SIG-M5 treated with dmso at 0.1 percent for 504 hours (cell line): ENCODE measurements around the gene MRC2.
A peak's percentile ranks its signal among the peaks of the same experiment; 100 is the strongest.
"Not testable (repeated sequence)": the region's sequence is repeated elsewhere in the genome, so short reads cannot be mapped to it uniquely, and the experiment has no call there.

Experiments
- DNase-seq: peaks from one replicate; lab custom pipeline; 2025; ENCODE audit not compliant: unreplicated experiment; lab: John Stamatoyannopoulos, UW

The MRC2 gene

DNA sequence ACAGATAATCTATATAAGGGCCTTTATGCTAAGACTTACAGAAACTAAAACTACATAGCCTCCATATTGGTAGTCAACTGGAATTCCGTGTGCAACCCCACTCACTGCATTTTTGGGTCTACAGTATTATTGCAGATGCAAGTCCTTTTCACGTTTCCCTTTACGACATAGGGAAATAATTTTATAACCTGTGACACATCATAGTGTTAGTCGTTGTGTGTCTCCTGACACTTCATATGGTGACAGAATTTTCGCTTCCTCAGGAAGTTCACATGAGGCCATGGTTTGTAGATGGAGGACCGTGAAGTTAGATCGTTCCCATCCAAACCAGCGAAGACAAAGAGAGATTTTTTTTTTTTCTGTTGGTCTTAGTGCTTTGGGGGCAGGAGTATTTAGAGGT lies 15.7 kb upstream of the MRC2 start:
- DNase-seq: peak; percentile 72

DNA sequence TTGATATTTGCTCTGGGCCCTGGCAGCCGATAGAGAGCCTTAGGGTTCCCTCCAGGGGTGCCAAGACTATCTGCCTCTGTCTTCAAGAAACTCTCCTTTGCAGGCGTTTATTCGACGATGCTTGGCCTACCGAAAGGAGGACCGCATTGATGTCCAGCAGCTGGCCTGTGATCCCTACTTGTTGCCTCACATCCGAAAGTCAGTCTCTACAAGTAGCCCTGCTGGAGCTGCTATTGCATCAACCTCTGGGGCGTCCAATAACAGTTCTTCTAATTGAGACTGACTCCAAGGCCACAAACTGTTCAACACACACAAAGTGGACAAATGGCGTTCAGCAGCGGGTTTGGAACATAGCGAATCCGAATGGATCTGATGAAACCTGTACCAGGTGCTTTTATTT lies 15.2 kb upstream of the MRC2 start:
- DNase-seq: not testable (repeated sequence)

DNA sequence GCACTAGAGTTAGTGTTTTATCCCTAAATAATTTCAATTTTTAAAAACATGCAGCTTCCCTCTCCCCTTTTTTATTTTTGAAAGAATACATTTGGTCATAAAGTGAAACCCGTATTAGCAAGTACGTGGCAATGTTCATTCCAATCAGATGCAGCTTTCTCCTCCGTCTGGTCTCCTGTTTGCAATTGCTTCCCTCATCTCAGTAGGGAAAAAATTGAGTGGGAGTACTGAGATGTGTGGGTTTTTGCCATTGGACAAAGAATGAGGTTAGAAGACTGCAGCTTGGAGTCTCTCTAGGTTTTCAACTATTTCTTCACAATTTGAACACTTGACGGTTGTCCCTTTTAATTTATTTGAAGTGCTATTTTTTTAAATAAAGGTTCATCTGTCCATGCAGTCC lies 14.4 kb upstream of the MRC2 start:
- not testable (repeated sequence) for DNase-seq

DNA sequence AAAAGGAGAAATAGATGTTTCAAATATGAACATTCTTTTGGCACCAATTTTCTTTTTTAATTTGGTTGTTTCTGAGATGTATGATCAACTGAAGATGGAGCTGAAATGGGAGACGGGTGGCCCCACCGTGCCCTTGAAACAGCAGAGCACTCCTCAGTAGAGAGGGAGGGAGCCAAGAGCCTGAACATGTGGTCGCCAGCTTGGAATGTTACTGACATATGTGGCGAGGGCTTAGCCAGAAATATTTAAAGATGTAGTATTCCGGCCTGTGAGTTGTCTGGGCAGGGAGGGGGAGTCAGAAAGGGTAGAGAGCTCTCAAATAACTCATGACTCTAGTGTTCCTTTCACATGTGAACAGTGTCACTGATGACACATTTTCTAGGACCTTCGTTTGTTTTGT lies 13.3 kb upstream of the MRC2 start:
- no peak for DNase-seq

DNA sequence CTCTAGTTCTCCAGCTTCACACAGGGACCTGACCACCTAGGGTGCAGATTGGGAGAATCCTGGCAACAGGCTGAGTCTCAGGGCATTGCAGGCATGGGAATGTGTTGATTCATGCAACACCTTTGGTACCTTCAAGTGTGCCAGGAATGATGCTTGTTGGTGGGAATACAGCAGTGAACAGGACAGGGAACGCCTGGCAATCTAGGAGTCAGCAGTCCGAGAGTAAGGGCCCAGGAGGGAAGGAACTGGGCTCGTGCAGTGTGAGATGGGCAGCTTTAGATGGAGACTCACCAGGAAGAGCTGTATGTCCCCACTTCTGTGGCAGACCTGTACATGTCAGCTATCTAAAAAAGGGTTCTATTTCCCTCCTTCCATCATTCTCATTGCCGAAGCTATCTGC lies 12.0 kb upstream of the MRC2 start:
- DNase-seq: no peak

DNA sequence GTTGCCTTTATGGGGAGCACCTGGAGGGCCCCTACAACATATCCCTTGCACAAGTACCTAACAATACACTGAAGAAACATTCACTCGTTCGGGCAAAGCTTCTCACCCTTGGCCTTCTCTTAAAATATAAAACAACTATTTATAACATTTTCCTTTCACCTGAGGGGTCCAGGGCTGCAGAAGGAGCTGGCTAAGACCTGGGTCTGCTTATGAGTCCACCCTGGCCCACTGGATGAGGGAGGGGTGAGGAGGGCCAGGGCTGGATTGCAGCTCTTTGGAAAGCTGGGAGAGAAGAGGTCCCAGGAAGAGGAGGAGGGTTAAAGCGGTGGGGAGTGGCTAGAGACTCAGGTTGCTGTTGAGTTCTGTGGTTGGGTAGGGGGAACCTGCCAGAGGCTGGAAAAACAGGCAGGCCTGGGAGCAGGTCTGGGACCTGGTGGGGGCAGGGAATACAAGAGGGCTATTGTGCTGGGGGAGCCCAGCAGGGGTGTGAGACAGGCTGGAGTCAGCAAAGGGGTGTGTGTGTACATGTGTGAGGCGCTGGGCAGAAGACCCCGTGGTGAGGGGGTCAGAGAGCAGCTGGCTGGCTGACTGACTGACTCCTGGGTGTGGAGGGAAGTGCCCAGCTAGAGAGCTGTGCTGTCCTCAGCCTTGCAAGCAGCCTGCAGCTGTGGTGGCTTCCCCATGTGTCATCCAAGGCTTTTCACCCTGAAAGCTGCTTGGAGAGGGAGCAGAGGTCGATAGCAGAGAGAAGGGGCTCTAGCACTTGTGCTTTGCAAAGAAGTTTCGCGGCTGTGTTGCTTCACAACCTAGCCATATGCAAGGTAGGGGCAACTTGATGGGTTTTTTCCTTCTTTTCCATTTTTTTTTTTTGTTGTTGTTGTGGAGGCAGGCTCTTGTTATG lies 10.2 kb upstream of the MRC2 start:
- DNase-seq: no peak

DNA sequence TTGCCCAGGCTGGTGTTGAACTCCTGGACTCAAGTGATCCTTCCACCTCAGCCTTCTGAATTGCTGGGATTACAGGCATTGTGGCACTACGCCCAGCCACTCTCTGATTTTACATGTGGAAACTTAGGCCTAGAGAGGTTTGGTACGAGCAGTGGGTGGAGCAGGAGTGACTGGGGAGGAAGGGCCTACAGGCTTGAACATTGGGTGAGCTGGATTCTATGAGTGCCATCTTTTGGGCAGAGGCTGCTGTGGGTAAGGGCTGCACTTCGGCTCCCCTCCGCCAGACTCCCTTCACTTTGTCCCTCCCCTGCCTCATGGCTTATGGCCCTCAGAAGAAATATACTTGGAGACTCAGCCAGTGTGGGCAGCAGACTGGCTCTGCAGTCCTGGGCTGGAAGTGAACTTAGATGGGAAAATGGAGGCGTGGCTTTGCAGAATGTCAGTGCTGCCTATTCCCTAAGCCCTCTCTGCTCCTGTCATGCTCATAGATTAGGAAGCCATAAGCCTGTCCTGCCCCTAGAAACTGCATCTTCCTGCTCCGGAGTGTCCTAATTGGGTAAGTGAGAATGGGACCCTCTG lies 9.5 kb upstream of the MRC2 start:
- no peak for DNase-seq

DNA sequence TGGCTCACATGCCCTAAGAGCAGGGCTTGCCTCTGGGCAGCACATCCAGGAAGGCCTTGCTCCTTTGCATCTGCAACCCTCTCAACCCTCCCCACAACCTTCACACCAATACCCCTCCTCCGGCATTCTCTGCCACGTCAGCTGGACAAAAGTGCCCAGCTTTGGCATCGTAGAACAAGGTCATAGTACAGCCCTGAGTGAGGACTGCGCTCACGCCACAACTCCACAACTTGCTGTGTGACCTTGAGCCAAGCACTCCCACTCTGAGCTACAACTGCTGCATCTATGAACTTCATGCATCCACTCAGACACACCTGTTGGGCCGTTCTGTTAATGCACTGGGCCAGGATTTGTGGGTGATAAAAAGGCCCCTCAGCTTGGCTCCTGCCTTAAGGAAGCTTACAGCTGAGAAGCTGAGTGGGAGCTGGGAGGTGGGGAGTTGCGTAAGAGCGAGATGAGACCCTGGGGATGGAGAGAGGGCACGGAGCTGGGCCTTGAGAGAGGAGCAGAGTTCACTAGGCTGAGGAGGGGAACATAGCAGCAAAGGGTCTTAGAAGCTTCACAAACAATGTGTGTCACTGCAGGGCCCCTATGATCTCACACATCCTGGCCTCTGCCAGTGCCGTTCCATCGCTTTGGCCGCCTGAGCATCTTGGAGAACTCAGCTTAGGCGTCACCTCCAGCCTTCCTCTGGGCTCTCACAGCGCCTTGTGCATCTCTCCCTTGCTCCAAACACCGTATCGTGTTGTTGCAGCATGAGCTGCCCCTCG lies 8.6 kb upstream of the MRC2 start:
- DNase-seq: no peak

DNA sequence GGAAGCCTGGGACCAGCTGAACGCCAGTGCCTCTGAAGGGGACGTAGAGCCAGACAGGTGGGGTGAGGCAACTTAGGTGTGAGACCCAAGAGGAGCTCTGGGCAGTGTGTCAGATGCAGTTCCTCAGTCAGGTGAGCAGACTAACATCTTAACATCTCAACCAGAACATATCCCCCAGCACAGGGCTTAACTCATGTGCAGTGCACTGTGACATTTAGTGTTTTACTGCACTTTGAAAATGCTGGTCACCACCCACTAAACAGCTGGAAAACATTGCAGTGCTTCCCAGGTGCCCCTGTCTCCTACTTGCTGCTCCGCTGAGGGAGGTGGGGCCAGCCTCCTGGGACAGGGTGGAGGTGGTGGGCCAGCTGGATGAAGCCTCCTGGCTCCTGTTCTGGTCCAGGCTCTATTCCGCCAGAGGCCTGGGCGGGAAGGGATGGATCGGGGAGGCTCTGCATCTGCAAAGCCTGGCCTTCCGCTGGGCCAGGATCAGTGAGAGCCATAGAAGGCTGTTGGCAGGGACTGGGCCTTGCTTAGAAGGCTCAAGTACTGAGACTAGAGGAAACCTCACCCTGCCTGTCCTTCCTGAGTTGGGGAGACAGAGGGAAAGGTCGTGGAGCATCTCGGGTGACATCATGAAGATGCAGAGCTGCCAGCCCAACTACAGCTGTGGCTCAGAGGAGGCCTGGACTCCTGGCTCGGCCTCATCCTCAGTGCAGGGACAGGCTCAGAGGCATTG lies 7.9 kb upstream of the MRC2 start:
- no peak for DNase-seq

DNA sequence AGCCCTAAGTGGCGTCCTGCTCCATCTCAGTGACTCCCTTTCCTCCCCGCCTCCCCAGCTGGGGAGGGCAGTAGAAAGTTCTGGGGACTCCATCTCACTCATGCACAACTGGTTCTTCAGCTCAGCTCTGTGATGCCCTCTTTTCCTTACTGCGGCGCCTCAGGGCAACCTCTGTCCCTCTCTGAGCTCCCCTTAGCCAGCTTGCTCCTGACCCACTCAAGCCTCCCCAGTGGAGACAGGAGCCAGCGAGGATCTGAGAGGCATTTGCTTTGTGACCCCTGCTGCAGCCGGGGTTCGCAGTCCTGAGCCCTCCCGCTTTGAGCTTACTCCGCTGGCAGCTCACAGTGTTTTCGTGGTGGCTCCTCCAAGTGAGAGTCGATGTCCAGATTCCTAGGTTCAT lies 6.2 kb upstream of the MRC2 start:
- DNase-seq: no peak

DNA sequence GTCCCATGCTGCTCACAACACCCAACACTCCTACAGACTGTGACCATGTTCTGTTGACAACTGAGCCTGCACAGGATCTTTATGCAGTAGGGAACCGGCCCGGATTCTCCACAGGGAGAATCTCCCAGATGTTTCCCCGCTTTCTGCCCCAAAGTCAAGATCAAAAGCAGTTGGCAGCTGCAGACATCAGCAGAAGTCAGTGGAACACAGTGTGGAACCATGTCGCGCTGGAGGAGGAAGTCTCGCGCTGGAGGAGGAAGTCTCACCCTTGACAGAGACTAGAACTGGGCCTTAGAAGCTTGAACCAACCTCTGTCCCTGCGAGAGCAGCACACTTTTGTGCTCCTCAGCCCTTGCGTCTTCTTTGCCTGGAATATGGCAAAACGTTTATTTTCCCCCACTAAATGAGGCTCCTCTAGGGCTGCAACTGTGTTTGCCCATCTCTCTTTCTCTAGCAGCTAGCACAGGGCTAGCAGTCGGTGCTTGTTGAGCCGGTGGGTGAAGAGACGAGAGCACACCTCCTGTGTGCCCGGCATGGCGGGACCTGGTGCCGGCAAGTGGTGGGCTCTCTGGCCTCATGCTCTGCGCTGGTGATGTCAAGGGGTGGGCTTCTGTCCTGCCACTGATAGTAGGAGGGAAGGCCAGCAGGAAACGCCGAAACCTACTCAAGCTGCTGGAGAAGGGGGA lies 2.1 kb upstream of the MRC2 start:
- peak; percentile 53 for DNase-seq

DNA sequence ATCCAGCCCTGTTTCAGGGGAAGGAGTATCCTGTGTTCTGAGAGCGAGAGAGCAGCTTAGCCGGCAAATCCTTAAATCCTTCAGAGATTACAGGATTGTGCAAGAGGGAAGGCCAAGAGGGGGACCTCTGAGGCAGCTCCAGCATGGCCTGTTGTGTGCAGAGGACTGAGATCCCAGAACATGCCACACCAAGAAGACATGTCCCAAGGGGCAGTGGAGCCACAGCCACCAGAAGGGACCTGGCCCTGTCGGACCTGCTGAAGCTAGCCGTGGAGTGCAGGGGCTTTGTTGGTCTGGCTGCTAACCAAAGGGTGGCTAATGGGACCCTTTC lies 1.6 kb upstream of the MRC2 start:
- no peak for DNase-seq

DNA sequence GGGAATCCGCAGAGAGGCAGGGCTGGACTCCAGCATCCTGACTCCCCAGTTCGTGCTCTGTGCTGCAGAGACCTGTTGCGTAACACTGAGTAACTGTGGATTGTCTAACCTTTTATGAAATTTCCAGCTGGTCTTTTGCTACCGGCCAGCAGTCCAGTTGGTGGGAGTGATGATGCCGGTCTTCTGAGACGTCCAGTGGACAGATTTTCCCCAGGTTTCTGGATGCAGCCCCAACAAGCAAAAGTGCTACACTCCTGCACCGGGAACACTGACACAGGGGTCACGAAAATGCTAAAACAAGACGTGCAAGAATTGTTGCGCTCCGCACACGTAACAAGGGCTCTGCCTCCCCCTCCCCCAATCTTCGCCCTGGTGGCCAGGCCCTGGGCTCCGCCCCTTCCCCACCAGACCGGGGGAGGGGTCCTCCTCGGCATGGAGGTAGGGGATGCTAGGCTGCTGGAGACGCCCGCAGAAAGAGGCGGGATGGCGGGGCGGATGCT lies 701 bp upstream of the MRC2 start:
- peak; percentile 64 for DNase-seq

DNA sequence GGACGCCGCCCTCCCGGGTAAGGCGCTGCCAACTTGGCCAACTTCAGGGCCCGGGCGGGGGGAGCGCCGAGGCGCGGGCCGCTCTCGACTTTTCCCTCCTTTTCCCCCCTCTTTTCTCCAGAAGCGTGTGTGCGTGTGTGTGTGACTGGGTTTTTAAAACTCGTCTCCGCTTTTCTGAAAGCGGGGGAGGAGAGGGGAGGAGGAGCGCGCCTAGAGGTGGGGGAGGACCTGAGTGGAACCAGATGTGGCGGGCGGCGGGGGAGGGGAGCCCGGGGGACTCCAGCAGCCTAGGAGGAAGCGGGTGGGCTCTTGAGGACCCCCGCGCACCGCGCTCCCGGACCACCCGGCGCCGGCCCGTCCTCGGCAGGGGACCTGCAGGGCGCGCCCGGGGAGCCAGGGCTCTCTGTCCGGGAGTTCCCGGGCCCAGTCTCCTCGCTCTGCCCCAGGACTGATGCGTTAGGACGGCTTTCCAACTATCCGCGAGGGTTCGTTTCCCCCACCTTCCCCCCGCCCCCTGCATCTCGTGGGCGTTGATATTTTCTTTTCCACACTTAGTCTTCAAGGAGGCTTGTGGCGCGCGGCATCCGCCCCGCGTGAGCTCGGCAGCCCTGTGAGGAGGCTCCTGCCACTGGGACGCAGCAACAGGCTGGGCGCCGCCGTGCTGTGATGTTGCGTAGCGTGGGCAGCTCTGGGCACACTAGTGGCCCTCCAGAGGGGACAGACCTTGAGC lies 599 bp downstream of the MRC2 start:
- DNase-seq: peak; percentile 39

DNA sequence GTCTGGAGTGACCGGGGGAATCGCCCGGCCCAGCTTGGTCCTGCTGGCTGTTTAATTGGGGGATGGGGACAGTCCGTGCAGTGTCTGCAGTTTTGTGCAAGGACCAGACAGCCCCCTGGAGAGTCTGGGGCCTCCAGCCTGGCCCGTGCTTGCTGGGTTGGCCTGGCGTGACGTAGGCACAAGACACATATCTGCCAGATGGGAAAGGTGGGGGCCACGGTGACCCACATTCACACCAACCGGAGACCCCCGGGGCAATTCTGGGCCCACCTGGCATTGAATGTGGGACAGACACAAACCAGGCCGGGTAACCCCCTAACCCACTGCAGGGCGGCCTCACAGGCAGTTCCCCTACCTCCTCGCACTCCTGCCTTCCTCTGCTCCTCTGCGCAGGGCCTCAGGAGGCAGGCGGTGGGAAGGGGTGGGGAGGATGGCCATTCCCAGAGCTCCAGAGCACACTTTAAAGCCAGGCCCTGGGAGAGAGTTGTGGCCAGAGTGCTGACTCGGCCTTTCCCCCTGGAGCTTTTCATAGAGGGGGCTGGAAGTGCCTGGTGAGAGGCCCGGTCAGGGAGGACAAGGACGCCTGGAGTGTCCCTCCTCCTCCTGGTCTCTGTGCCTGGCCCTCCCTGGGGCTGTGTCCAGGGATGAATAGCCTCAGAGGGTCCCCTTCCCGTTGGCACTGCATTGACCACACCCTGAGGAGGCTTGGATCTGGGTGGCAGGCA lies 1.5 kb downstream of the MRC2 start:
- no peak for DNase-seq

DNA sequence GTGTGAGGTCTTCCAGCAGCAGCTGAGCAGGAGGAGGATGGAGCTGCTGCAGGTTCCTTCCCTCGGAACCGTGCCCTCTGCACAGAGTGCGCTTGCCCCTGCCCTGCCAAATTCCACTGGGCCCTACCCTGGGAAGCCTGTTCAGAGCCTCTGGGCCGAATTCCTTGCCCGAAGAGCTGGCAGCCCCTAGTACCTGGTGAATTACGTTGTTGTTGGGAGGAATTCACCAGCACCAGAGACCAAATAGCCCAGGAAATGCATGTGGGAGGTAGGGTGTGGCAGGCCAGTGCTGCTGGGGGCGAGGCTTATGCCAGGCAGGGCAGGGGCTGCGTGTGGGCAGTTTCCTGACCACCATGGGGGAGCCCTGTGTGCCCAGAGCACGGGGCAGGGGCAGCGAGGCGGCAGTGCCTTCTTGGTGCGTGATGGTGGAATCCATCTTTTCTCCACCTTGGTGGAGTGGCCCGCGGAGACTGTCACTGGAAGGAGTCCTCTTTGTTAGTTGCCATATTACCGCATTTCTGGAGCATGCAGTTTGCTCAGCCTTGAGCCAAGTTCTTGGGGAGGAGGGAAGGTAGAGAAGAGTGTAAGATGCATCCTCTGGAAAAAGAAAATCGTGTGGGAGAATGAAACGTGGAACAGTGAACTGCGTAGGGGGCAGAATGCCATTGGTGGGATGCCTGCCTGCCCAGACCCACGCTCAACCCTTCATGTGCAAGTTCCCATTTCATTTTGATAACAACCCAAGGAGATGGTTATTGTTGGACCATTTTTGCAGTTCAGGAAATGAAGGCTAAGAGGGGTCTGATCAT lies 2.3 kb downstream of the MRC2 start:
- no peak for DNase-seq

DNA sequence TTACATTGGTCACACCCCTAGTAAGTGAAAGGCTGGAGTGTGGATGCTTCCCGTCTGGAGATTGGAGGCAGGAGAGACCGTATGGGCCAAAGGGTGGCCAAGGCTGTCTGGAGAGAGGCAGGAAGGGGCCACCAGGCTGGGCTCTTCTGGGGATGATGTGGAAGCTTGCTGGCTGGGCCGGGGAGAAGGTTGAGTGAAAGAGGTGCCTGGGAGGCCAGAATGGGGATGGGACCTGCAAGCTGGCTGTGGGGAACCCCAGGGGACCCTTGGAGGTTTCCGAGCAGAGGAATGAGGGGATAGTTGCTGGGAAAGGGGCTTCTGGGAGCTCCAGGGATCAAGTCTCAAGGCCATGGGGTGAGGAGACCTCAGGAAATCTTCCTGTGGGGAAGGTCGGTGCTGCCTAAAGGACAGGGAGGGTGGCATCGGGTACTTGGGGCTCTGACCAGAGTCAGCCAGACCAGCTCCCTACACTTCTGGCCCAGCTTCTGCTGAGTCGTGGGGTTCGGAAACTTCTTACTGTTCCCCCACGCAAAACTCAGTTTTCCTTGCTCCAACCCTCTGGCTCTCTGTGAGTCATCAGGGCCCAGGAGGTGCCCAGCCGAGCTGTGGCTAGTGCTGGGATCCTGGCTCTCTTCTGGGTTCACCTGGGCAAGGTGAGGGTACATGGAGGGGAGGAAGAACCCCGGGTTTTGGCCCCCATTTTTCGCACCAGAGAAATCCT lies 3.1 kb downstream of the MRC2 start:
- no peak for DNase-seq
